ENCODE data around the gene DDX11.

The DDX11 gene

GRCh38 chr12:31118347-31119191, 44.9 kb downstream of the DDX11 start (continued):
- no peak for TF ChIP-seq ZNF280C (tag by site-specific recombination; IDR thresholded peaks at IDR 0.05)
- no peak for TF ChIP-seq ZBTB20 (tag by site-specific recombination; IDR thresholded peaks at IDR 0.05)
- no peak for TF ChIP-seq ZNF433 (tag by site-specific recombination; IDR thresholded peaks at IDR 0.05; ENCODE audit: low read depth)
- TF ChIP-seq ZNF624 (tag by site-specific recombination; IDR thresholded peaks at IDR 0.05) = no peak
- no peak for TF ChIP-seq ZBTB17 (tag by site-specific recombination; IDR thresholded peaks at IDR 0.05)
- TF ChIP-seq KLF9 (tag by site-specific recombination; IDR thresholded peaks at IDR 0.05; ENCODE audit: low read depth) = peak; percentile 58
- no peak for TF ChIP-seq ZBTB26 (tag by site-specific recombination; optimal IDR thresholded peaks at IDR 0.05)
- no peak for TF ChIP-seq ZNF621 (tag by site-specific recombination; IDR thresholded peaks at IDR 0.05)
- TF ChIP-seq ZNF324 (tag by site-specific recombination; IDR thresholded peaks at IDR 0.05) = no peak
- no peak for TF ChIP-seq ZNF133 (tag by site-specific recombination; IDR thresholded peaks at IDR 0.05)
- no peak; the same call in 1 of the 2 replicates for TF ChIP-seq KLF8 (tag by site-specific recombination; IDR thresholded peaks at IDR 0.05)
- 0 out of 2 replicates have a peak, but pooled peaks have one; percentile 31 for TF ChIP-seq PRDM4 (tag by site-specific recombination; IDR thresholded peaks at IDR 0.05)
- TF ChIP-seq SCRT1 (tag by site-specific recombination; IDR thresholded peaks at IDR 0.05; ENCODE audit: borderline replicate concordance) = no peak
- peak; percentile 85; the same call in 1 of the 2 replicates for TF ChIP-seq ZBTB7A (tag by site-specific recombination; IDR thresholded peaks at IDR 0.05; ENCODE audit: low read depth)
- no peak for TF ChIP-seq ZNF48 (tag by site-specific recombination; IDR thresholded peaks at IDR 0.05)
- TF ChIP-seq INSM2 (tag by site-specific recombination; IDR thresholded peaks at IDR 0.05) = no peak
- TF ChIP-seq ZNF623 (tag by site-specific recombination; IDR thresholded peaks at IDR 0.05) = no peak
- peak; percentile 48 for TF ChIP-seq ZNF596 (tag by site-specific recombination; IDR thresholded peaks at IDR 0.05)
- no peak for TF ChIP-seq ZNF416 (tag by site-specific recombination; IDR thresholded peaks at IDR 0.05)
- no peak for TF ChIP-seq FEZF1 (tag by site-specific recombination; IDR thresholded peaks at IDR 0.05)
- TF ChIP-seq ZNF274 (IDR thresholded peaks at IDR 0.05; ENCODE audit: low read length) = no peak
- TF ChIP-seq ZNF274 (tag by site-specific recombination; IDR thresholded peaks at IDR 0.05; ENCODE audit: borderline replicate concordance) = no peak
- no peak for TF ChIP-seq ZNF777 (tag by site-specific recombination; IDR thresholded peaks at IDR 0.05; ENCODE audit: borderline replicate concordance)
- TF ChIP-seq ZNF785 (tag by site-specific recombination; IDR thresholded peaks at IDR 0.05) = no peak
- TF ChIP-seq ZNF121 (tag by site-specific recombination; IDR thresholded peaks at IDR 0.05) = no peak
- no peak for TF ChIP-seq ZSCAN23 (tag by site-specific recombination; IDR thresholded peaks at IDR 0.05)
- TF ChIP-seq ZNF600 (tag by site-specific recombination; IDR thresholded peaks at IDR 0.05) = peak; percentile 80
- TF ChIP-seq ZNF302 (tag by site-specific recombination; IDR thresholded peaks at IDR 0.05; ENCODE audit: low read depth) = no peak
- no peak for TF ChIP-seq ZSCAN18 (tag by site-specific recombination; IDR thresholded peaks at IDR 0.05)

Data from HEK293 (cell line).